GM23248 (cell line): ENCODE measurements around the gene ABHD4. TPM values are rescaled to one million over a fixed set of nuclear protein-coding genes. Genes with fewer than 3 reads are reported as not detected.
A peak's percentile ranks its signal among the peaks of the same experiment; 100 is the strongest.
"Not testable (repeated sequence)": the region's sequence is repeated elsewhere in the genome, so short reads cannot be mapped to it uniquely, and the experiment has no call there.

Experiments
- DNase-seq: peaks from one replicate; pipeline ENCODE4 v3.0.0-alpha.2; 2015
- H2AFZ ChIP-seq: fragments of 200-600 bp; sonication (generic); 2 replicates; pipeline ENCODE4 v1.6.1; 2016; ENCODE audit warnings: antibody characterized with exemption
- H3F3A ChIP-seq: fragments of 200-600 bp; sonication (generic); 2 replicates; pipeline ENCODE4 v1.6.1; 2016; ENCODE audit warnings: mild to moderate bottlenecking, antibody characterized with exemption, mixed run types; ENCODE audit not compliant: insufficient read depth
- H3K27ac ChIP-seq: fragments of 200-600 bp; sonication (generic); 2 replicates; pipeline ENCODE4 v1.5.1; 2016; ENCODE audit warnings: mild to moderate bottlenecking
- H3K27me3 ChIP-seq: fragments of 200-600 bp; sonication (generic); replicated peaks from 2 replicates; pipeline ENCODE4 v1.6.1; 2016; ENCODE audit warnings: mild to moderate bottlenecking; ENCODE audit not compliant: insufficient read depth
- H3K36me3 ChIP-seq: fragments of 200-600 bp; sonication (generic); 2 replicates; pipeline ENCODE4 v1.6.1; 2016; ENCODE audit warnings: low read depth, mild to moderate bottlenecking
- H3K4me1 ChIP-seq: fragments of 200-600 bp; sonication (generic); 2 replicates; pipeline ENCODE4 v1.6.1; 2016; ENCODE audit warnings: mild to moderate bottlenecking; ENCODE audit not compliant: insufficient read depth
- H3K4me2 ChIP-seq: fragments of 200-600 bp; sonication (generic); one replicate; pipeline ENCODE4 v1.6.1; 2016; ENCODE audit warnings: mild to moderate bottlenecking; ENCODE audit not compliant: unreplicated experiment
- H3K4me3 ChIP-seq: fragments of 200-600 bp; sonication (generic); 2 replicates; pipeline ENCODE4 v1.5.1; 2016; ENCODE audit warnings: mild to moderate bottlenecking
- H3K79me2 ChIP-seq: fragments of 200-600 bp; sonication (generic); 2 replicates; pipeline ENCODE4 v1.6.1; 2016; ENCODE audit warnings: mild to moderate bottlenecking; ENCODE audit not compliant: insufficient read depth
- H3K9ac ChIP-seq: fragments of 200-600 bp; sonication (generic); 2 replicates; pipeline ENCODE4 v1.6.1; 2016; ENCODE audit warnings: mild to moderate bottlenecking
- H3K9me2 ChIP-seq: fragments of 200-600 bp; sonication (generic); 2 replicates; pipeline ENCODE4 v1.6.1; 2016; ENCODE audit warnings: mixed run types, mild to moderate bottlenecking, moderate library complexity; ENCODE audit not compliant: insufficient read depth
- H3K9me3 ChIP-seq: fragments of 200-600 bp; sonication (generic); one replicate; pipeline ENCODE4 v1.6.1; 2017; ENCODE audit warnings: low read depth
- H4K20me1 ChIP-seq: fragments of 200-600 bp; sonication (generic); 2 replicates; pipeline ENCODE4 v1.6.0; 2016; ENCODE audit not compliant: insufficient read depth
- EZH2 ChIP-seq: fragments of 200-600 bp; sonication (generic); IDR thresholded peaks from 2 replicates; pipeline ENCODE4 v1.6.1; 2018; ENCODE audit warnings: antibody characterized with exemption, mild to moderate bottlenecking; ENCODE audit not compliant: insufficient read depth, poor library complexity, severe bottlenecking
- EZH2phosphoT487 ChIP-seq: fragments of 200-600 bp; sonication (generic); IDR thresholded peaks from 2 replicates; pipeline ENCODE4 v1.6.1; 2018; ENCODE audit warnings: antibody characterized with exemption, moderate library complexity, mild to moderate bottlenecking, low read depth; ENCODE audit not compliant: insufficient read depth
- WGBS, 2 experiments: methylation state at CpG; one replicate each; pipeline ENCODE4 v1.1.6; 2015 to 2017; ENCODE audit warnings: low lambda C conversion rate in 2 of 2, low coverage in 1 of 2; ENCODE audit errors: missing lambda C conversion rate in 2 of 2; 5-methylcytosine and 5-hydroxymethylcytosine counted together
- in situ Hi-C: fragments of 300-500 bp; cut with MboI; formaldehyde crosslinking; loops from 2 replicates; pipeline ENCODE4 v1.15.0; 2020
- polyA plus RNA-seq: library from polyadenylated mRNA; unstranded; fragments of >200 nt; fragmentation: Nextera tagmentation; extraction: Ambion mirVana; gene quantifications from 2 replicates; pipeline ENCODE4 v1.2.1, GENCODE V29; 2016
- total RNA-seq: library from RNA; depleted of rRNA; stranded (reverse); fragments of >200 nt; shearing (Covaris generic); gene quantifications from 2 replicates; pipeline ENCODE4 v1.2.3, GENCODE V29; 2014

Gene ABHD4
- total and polyA plus RNA-seq, 2 experiments from 2014 or later = 16.8 to 26.5 TPM

GRCh38 chr14:22579881-22580280 is 18.2 kb upstream of the ABHD4 start:
- H3K36me3 ChIP-seq = peaks cover 3% of the 10 kb centered on the region; the same call in 1 of the 2 replicates
- TF ChIP-seq EZH2phosphoT487 (no peak), EZH2 (no peak)
- peaks cover 13% of the 10 kb centered on the region for H3F3A ChIP-seq
- peaks cover 100% of the 10 kb centered on the region for H3K79me2 ChIP-seq
- H3K27me3 ChIP-seq = no peaks in the 10 kb centered on the region
- in situ Hi-C loops = loop anchor here (10.0 kb wide), 2 partner anchors 75 to 185 kb away; partner anchors contain the start of gene OXA1L
- no peaks in the 10 kb centered on the region for H3K9me3 ChIP-seq
- no peaks in the 10 kb centered on the region for H3K9me2 ChIP-seq
- no peak overlapping the region for H3K4me2 ChIP-seq
- no peak for DNase-seq
- no peak overlapping the region for H3K27ac ChIP-seq
- 78% methylated on average over 3 of the region's 3 CpGs for WGBS, 2 experiments
- no peaks in the 10 kb centered on the region for H4K20me1 ChIP-seq
- H3K4me3 ChIP-seq = no peak overlapping the region
- H3K9ac ChIP-seq = no peak overlapping the region
- peaks cover 16% of the 10 kb centered on the region for H3K4me1 ChIP-seq
- no peak overlapping the region for H2AFZ ChIP-seq

GRCh38 chr14:22580625-22581024 is 17.5 kb upstream of the ABHD4 start:
- Histone ChIP-seq H3K9me3 (no peaks in the 10 kb centered on the region), H3K27ac (no peak overlapping the region), H3K27me3 (no peaks in the 10 kb centered on the region), H3F3A (peaks cover 13% of the 10 kb centered on the region), H3K4me3 (no peak overlapping the region), H3K4me1 (peaks cover 23% of the 10 kb centered on the region), H3K4me2 (no peak overlapping the region), H3K9me2 (no peaks in the 10 kb centered on the region), H4K20me1 (no peaks in the 10 kb centered on the region), H3K36me3 (0 out of 2 replicates have a peak, but pooled peaks cover 2% of the 10 kb centered on the region), H2AFZ (no peak overlapping the region), H3K9ac (no peak overlapping the region), H3K79me2 (peaks cover 100% of the 10 kb centered on the region)
- WGBS, 2 experiments = 90 to 95% methylated on average over 2 of the region's 2 CpGs
- DNase-seq = no peak
- TF ChIP-seq EZH2phosphoT487 = no peak
- no peak for TF ChIP-seq EZH2
- in situ Hi-C loops = no loop called here

- H3K79me2 ChIP-seq = peaks cover 100% of the 10 kb centered on the region
- H3K4me2 ChIP-seq = no peak overlapping the region
- no peak overlapping the region for H3K9ac ChIP-seq
- H3K4me3 ChIP-seq = no peak overlapping the region
- WGBS, 2 experiments = 55 to 83% methylated on average over 1 of the region's 1 CpG
- TF ChIP-seq EZH2phosphoT487 (no peak), EZH2 (no peak)
- H3K9me3 ChIP-seq = no peaks in the 10 kb centered on the region
- no peaks in the 10 kb centered on the region for H3K9me2 ChIP-seq
- no peaks in the 10 kb centered on the region for H3K27me3 ChIP-seq
- peaks cover 41% of the 10 kb centered on the region for H3K4me1 ChIP-seq
- no peak overlapping the region for H3K27ac ChIP-seq
- H2AFZ ChIP-seq = no peak overlapping the region
- H3F3A ChIP-seq = peaks cover 10% of the 10 kb centered on the region
- in situ Hi-C loops = no loop called here
- no peaks in the 10 kb centered on the region for H4K20me1 ChIP-seq
- peak; percentile 29 for DNase-seq
- H3K36me3 ChIP-seq = 0 out of 2 replicates have a peak, but pooled peaks cover 3% of the 10 kb centered on the region
Observed at GRCh38 chr14:22583994-22584393, 14.1 kb upstream of the ABHD4 start.

- Histone ChIP-seq H3K36me3 (0 out of 2 replicates have a peak, but pooled peaks cover 3% of the 10 kb centered on the region), H3K4me2 (peak overlapping the region; percentile 99), H4K20me1 (no peaks in the 10 kb centered on the region), H3F3A (peaks cover 9% of the 10 kb centered on the region; the same call in 1 of the 2 replicates), H3K27ac (no peak overlapping the region), H3K4me1 (peaks cover 42% of the 10 kb centered on the region), H3K79me2 (peaks cover 67% of the 10 kb centered on the region), H3K4me3 (peak overlapping the region; percentile 100), H3K9me3 (no peaks in the 10 kb centered on the region), H3K9ac (no peak overlapping the region), H2AFZ (no peak overlapping the region), H3K9me2 (no peaks in the 10 kb centered on the region), H3K27me3 (no peaks in the 10 kb centered on the region)
- WGBS, 2 experiments = 93 to 96% methylated on average over 5 of the region's 5 CpGs
- in situ Hi-C loops = no loop called here
- TF ChIP-seq EZH2phosphoT487 (no peak), EZH2 (no peak)
- DNase-seq = no peak
Observed at GRCh38 chr14:22587247-22587646, 10.9 kb upstream of the ABHD4 start.

GRCh38 chr14:22587677-22588422 is 10.2 kb upstream of the ABHD4 start:
- H3K36me3 ChIP-seq, H3K9me3 ChIP-seq, H3K27me3 ChIP-seq, in situ Hi-C loops, H4K20me1 ChIP-seq, H3K9me2 ChIP-seq, H3F3A ChIP-seq: not testable (repeated sequence)
- 74 to 76% methylated on average over 10 of the region's 10 CpGs for WGBS, 2 experiments
- Histone ChIP-seq H3K9ac (peak overlapping the region; percentile 98), H3K27ac (peak overlapping the region; percentile 100), H3K4me1 (peaks cover 42% of the 10 kb centered on the region), H2AFZ (peak overlapping the region; percentile 73; the same call in 1 of the 2 replicates), H3K4me3 (peak overlapping the region; percentile 100), H3K79me2 (peaks cover 61% of the 10 kb centered on the region), H3K4me2 (peak overlapping the region; percentile 99)
- peak; percentile 32 for DNase-seq
